ENCODE results near the gene IPMK. TPM values are rescaled to one million over a fixed set of nuclear protein-coding genes. Genes with fewer than 3 reads are reported as not detected.
"Not testable (repeated sequence)": the region's sequence is repeated elsewhere in the genome, so short reads cannot be mapped to it uniquely, and the experiment has no call there.

The IPMK gene
- total RNA-seq, 1 donor from 2014 or later: 3.1 TPM

DNA sequence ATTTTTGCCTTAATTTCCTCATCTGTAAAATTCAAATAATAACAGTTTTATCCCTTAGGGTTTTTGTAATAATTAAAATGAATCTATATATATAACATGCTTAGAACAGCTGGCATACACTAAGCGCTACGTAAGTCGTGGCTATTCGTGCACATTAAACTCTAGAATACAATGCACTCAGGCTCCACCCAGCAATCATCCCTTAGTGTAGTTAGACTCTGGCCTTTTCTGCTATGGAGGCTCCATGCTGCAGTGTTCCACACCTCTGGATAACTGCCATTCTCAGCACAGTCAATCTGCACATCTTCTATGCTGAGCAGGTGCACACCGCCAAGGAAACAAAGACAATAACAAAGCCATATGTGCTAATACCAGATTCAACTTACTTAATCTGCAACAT is 92.9 kb downstream of the IPMK start:
- H3K27me3 ChIP-seq (ENCODE audit: control insufficient read depth in 3 of 3, insufficient read depth in 3 of 3, low read length in 3 of 3): no peaks in the 10 kb centered on the region
- H3K9ac ChIP-seq (ENCODE audit: low read depth in 1 of 3, low read length in 3 of 3): no peak overlapping the region
- no peak overlapping the region for H3K27ac ChIP-seq (ENCODE audit: low read depth, low read length)
- no peaks in the 10 kb centered on the region for H3K36me3 ChIP-seq (ENCODE audit: control insufficient read depth in 3 of 3, insufficient read depth in 3 of 3, low read length in 3 of 3)
- H3K9me3 ChIP-seq (ENCODE audit: control insufficient read depth in 3 of 3, low read length in 3 of 3): no peaks in the 10 kb centered on the region
- no peak overlapping the region for H3K4me3 ChIP-seq (ENCODE audit: low read length in 3 of 3)
- H3K4me1 ChIP-seq (ENCODE audit: control insufficient read depth in 3 of 3, insufficient read depth in 3 of 3, low read length in 3 of 3): no peaks in the 10 kb centered on the region

DNA sequence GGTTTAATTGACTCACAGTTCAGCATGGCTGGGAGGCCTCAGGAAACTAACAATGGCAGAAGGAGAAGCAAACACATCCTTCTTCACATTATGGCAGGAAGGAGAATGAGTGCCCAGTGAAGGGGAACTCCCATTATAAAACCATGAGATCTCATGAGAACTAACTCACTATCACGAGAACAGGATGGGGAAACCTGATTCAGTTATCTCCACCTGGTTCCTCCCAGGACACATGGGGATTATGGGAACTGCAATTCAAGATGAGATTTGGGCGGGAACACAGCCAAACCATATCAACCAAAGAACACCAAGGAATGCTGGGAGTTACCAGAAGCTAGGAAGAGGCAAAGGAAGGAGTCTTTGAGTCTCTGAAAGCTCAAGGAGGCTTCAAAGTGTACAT is 94.3 kb downstream of the IPMK start:
- Histone ChIP-seq H3K9me3 (ENCODE audit: control insufficient read depth in 3 of 3, low read length in 3 of 3) (no peaks in the 10 kb centered on the region), H3K27ac (ENCODE audit: low read depth, low read length) (no peak overlapping the region), H3K9ac (ENCODE audit: low read depth in 1 of 3, low read length in 3 of 3) (no peak overlapping the region)

DNA sequence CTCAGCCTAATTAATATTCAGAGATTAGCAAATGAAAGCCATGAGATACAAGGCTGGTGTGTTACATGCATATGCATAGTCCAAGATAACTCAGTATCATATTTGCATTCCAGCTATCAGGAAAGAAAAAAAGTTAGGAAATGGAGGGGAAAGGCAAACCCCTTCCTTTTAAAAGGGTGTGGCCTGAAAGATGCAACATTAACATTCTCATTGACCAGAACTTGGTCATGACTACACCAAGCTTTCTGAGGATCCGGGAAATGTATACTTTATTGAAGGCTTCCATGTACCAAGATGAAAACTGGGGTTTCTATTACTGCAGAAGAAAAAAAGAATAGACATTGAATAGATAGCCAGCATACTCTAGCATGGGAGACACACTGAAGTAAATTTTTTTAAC is 96.5 kb downstream of the IPMK start:
- H3K36me3 ChIP-seq (ENCODE audit: control insufficient read depth in 3 of 3, insufficient read depth in 3 of 3, low read length in 3 of 3): no peaks in the 10 kb centered on the region
- H3K27ac ChIP-seq (ENCODE audit: low read depth, low read length): no peak overlapping the region
- H3K4me1 ChIP-seq (ENCODE audit: control insufficient read depth in 3 of 3, insufficient read depth in 3 of 3, low read length in 3 of 3): no peaks in the 10 kb centered on the region
- H3K4me3 ChIP-seq (ENCODE audit: low read length in 3 of 3): no peak overlapping the region
- H3K27me3 ChIP-seq (ENCODE audit: control insufficient read depth in 3 of 3, insufficient read depth in 3 of 3, low read length in 3 of 3): no peaks in the 10 kb centered on the region
- H3K9me3 ChIP-seq (ENCODE audit: control insufficient read depth in 3 of 3, low read length in 3 of 3): no peaks in the 10 kb centered on the region
- no peak overlapping the region for H3K9ac ChIP-seq (ENCODE audit: low read depth in 1 of 3, low read length in 3 of 3)

More for the DNA sequence above, 94.3 kb downstream of the IPMK start:
- H3K36me3 ChIP-seq (ENCODE audit: control insufficient read depth in 3 of 3, insufficient read depth in 3 of 3, low read length in 3 of 3): no peaks in the 10 kb centered on the region
- no peaks in the 10 kb centered on the region for H3K27me3 ChIP-seq (ENCODE audit: control insufficient read depth in 3 of 3, insufficient read depth in 3 of 3, low read length in 3 of 3)
- no peaks in the 10 kb centered on the region for H3K4me1 ChIP-seq (ENCODE audit: control insufficient read depth in 3 of 3, insufficient read depth in 3 of 3, low read length in 3 of 3)
- H3K4me3 ChIP-seq (ENCODE audit: low read length in 3 of 3): no peak overlapping the region

DNA sequence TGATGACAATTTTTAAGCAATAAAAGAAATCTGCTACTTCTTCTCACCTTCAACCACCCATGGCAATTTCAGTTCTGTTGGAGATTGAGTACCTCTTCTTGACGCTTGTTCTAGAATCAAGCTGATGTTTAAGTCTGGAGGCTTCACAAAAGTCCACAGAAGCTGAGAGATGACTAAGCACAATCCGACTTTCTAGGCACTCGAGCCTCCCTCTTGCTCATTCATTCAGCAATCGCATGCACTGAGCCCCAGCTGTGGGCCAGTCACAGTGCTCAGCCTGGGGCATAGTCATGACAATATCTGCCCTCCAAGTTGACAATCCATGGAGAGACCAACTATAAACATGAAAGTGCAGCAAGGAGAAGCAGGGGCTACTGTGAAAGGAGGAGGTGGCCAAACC is 103.2 kb downstream of the IPMK start:
- Histone ChIP-seq H3K27ac (ENCODE audit: low read depth, low read length) (no peak overlapping the region), H3K4me1 (ENCODE audit: control insufficient read depth in 3 of 3, insufficient read depth in 3 of 3, low read length in 3 of 3) (no peaks in the 10 kb centered on the region), H3K36me3 (ENCODE audit: control insufficient read depth in 3 of 3, insufficient read depth in 3 of 3, low read length in 3 of 3) (no peaks in the 10 kb centered on the region), H3K9me3 (ENCODE audit: control insufficient read depth in 3 of 3, low read length in 3 of 3) (no peaks in the 10 kb centered on the region), H3K4me3 (ENCODE audit: low read length in 3 of 3) (no peak overlapping the region), H3K27me3 (ENCODE audit: control insufficient read depth in 3 of 3, insufficient read depth in 3 of 3, low read length in 3 of 3) (no peaks in the 10 kb centered on the region), H3K9ac (ENCODE audit: low read depth in 1 of 3, low read length in 3 of 3) (no peak overlapping the region)

DNA sequence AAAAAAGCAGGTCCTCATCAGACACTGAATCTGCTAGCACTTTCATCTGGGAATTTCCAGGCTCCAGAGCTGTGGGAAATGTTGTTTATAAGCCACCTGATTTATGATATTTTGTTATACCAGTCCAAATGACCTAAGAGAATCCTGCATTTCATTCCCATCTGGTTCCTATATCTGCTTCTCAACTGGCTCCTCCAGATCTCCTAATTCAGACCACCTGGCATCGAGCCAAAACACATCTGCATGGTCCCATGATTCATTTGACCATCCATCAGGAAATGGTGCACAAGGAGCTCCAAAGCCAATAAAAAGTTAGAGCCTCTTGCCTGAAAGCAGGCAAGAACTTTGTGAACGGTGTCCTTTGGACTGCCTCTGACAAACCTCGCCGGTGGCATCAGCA is 108.9 kb downstream of the IPMK start:
- H3K27ac ChIP-seq (ENCODE audit: low read depth, low read length): no peak overlapping the region
- no peaks in the 10 kb centered on the region for H3K9me3 ChIP-seq (ENCODE audit: control insufficient read depth in 3 of 3, low read length in 3 of 3)
- H3K36me3 ChIP-seq (ENCODE audit: control insufficient read depth in 3 of 3, insufficient read depth in 3 of 3, low read length in 3 of 3): no peaks in the 10 kb centered on the region
- H3K4me1 ChIP-seq (ENCODE audit: control insufficient read depth in 3 of 3, insufficient read depth in 3 of 3, low read length in 3 of 3): no peaks in the 10 kb centered on the region
- no peak overlapping the region for H3K9ac ChIP-seq (ENCODE audit: low read depth in 1 of 3, low read length in 3 of 3)
- no peak overlapping the region for H3K4me3 ChIP-seq (ENCODE audit: low read length in 3 of 3)
- H3K27me3 ChIP-seq (ENCODE audit: control insufficient read depth in 3 of 3, insufficient read depth in 3 of 3, low read length in 3 of 3): no peaks in the 10 kb centered on the region

DNA sequence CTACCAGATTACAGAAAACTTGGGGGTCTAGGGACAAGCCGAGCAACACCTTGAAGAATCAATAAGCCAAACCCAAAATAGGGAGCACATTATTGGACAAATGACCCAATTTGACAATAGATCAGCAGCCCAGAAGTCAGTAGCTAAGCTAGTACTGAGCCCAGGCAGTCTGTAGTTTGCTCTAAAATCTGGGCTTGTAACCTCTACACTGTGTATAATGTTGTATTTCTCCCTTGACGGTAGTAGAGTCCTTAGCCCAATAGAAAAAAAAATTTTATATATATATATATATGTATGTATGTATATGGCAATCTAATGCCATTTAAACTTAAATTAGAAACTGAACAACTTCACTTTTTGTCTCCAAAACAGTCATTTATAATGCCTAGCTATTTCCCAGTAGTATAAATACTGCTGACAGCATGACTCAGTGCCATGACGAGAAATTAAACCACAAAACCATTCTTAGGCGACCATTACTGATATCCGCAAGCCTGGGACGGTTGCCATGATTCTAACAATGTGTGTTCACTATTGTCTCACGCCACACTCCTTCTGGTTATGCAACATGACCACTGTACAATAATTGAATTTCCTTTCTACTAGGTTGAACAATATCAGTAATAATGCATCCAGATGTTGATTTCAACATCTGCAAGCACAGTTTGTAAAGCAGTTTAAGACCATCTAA is 110.5 kb downstream of the IPMK start:
- no peak overlapping the region for H3K4me3 ChIP-seq (ENCODE audit: low read length in 3 of 3)
- no peak overlapping the region for H3K27ac ChIP-seq (ENCODE audit: low read depth, low read length)
- H3K9ac ChIP-seq (ENCODE audit: low read depth in 1 of 3, low read length in 3 of 3): no peak overlapping the region
- no peaks in the 10 kb centered on the region for H3K27me3 ChIP-seq (ENCODE audit: control insufficient read depth in 3 of 3, insufficient read depth in 3 of 3, low read length in 3 of 3)
- no peaks in the 10 kb centered on the region for H3K36me3 ChIP-seq (ENCODE audit: control insufficient read depth in 3 of 3, insufficient read depth in 3 of 3, low read length in 3 of 3)
- H3K4me1 ChIP-seq (ENCODE audit: control insufficient read depth in 3 of 3, insufficient read depth in 3 of 3, low read length in 3 of 3): no peaks in the 10 kb centered on the region
- H3K9me3 ChIP-seq (ENCODE audit: control insufficient read depth in 3 of 3, low read length in 3 of 3): no peaks in the 10 kb centered on the region

DNA sequence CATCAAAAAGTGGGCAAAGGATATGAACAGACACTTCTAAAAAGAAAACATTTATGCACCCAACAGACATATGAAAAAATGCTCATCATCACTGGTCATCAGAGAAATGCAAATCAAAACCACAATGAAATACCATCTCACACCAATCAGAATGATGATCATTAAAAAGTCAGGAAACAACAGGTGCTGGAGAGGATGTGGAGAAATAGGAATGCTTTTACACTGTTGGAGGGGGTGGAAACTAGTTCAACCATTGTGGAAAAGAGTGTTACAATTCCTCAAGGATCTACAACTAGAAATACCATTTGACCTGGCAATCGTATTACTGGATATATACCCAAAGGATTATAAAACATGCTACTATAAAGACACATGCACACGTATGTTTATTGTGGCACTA is 111.8 kb downstream of the IPMK start:
- not testable (repeated sequence) for H3K36me3 ChIP-seq (ENCODE audit: control insufficient read depth in 3 of 3, insufficient read depth in 3 of 3, low read length in 3 of 3); H3K9me3 ChIP-seq (ENCODE audit: control insufficient read depth in 3 of 3, low read length in 3 of 3); H3K27ac ChIP-seq (ENCODE audit: low read depth, low read length); H3K9ac ChIP-seq (ENCODE audit: low read depth in 1 of 3, low read length in 3 of 3); H3K27me3 ChIP-seq (ENCODE audit: control insufficient read depth in 3 of 3, insufficient read depth in 3 of 3, low read length in 3 of 3); H3K4me3 ChIP-seq (ENCODE audit: low read length in 3 of 3); H3K4me1 ChIP-seq (ENCODE audit: control insufficient read depth in 3 of 3, insufficient read depth in 3 of 3, low read length in 3 of 3)

DNA sequence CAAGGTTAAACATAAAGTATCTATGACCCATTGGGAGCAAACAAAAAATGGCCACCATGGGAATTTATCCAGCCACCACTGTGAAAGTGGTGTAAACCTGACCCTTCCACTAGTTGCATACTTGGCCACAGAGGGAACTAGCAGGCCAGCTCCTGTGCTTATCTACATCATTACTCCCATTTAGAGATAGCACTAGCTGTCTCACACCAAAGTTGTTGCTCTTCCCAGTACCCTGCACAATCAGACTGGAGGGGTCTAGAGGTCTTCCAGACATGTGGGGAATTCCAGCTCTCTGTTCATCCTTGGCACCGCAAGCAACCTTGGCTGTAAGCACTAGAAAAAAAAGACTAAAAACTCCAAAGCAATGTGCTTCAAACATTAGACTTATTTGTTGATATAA is 113.9 kb downstream of the IPMK start:
- H3K9ac ChIP-seq (ENCODE audit: low read depth in 1 of 3, low read length in 3 of 3): no peak overlapping the region

DNA sequence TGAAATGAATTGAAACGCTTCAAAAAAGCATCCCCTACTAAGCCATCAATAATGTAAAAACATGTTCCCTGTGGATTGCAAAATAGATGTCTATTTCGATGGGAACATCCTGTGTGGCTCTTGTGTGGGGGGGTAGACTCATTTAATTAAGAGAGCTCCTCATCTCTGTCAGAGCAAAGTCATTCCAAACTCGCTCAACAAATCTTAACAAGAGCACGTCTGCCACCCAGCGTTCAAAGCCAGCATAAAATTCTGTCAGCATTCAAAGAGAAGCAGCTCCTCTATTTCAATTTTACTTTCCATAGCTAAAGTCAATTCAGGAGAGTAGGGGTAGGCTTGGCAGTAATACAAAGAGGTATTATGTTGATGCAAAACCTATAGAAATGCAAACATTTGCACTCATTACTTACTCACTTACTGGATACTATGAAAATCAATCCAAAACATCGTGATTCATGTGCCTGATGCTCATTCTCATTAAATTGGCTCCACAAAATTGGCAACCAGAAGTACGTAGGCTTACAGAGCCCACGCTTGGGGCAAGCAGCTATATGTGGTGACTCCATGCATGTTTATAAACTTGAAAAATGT is 114.9 kb downstream of the IPMK start:
- Histone ChIP-seq H3K27me3 (ENCODE audit: control insufficient read depth in 3 of 3, insufficient read depth in 3 of 3, low read length in 3 of 3) (no peaks in the 10 kb centered on the region), H3K4me3 (ENCODE audit: low read length in 3 of 3) (no peak overlapping the region), H3K27ac (ENCODE audit: low read depth, low read length) (no peak overlapping the region), H3K9ac (ENCODE audit: low read depth in 1 of 3, low read length in 3 of 3) (no peak overlapping the region), H3K9me3 (ENCODE audit: control insufficient read depth in 3 of 3, low read length in 3 of 3) (no peaks in the 10 kb centered on the region), H3K4me1 (ENCODE audit: control insufficient read depth in 3 of 3, insufficient read depth in 3 of 3, low read length in 3 of 3) (no peaks in the 10 kb centered on the region), H3K36me3 (ENCODE audit: control insufficient read depth in 3 of 3, insufficient read depth in 3 of 3, low read length in 3 of 3) (no peaks in the 10 kb centered on the region)

More for the DNA sequence above, 113.9 kb downstream of the IPMK start:
- no peaks in the 10 kb centered on the region for H3K36me3 ChIP-seq (ENCODE audit: control insufficient read depth in 3 of 3, insufficient read depth in 3 of 3, low read length in 3 of 3)
- no peaks in the 10 kb centered on the region for H3K9me3 ChIP-seq (ENCODE audit: control insufficient read depth in 3 of 3, low read length in 3 of 3)
- H3K27ac ChIP-seq (ENCODE audit: low read depth, low read length): no peak overlapping the region
- no peak overlapping the region for H3K4me3 ChIP-seq (ENCODE audit: low read length in 3 of 3)
- H3K4me1 ChIP-seq (ENCODE audit: control insufficient read depth in 3 of 3, insufficient read depth in 3 of 3, low read length in 3 of 3): no peaks in the 10 kb centered on the region
- H3K27me3 ChIP-seq (ENCODE audit: control insufficient read depth in 3 of 3, insufficient read depth in 3 of 3, low read length in 3 of 3): no peaks in the 10 kb centered on the region

DNA sequence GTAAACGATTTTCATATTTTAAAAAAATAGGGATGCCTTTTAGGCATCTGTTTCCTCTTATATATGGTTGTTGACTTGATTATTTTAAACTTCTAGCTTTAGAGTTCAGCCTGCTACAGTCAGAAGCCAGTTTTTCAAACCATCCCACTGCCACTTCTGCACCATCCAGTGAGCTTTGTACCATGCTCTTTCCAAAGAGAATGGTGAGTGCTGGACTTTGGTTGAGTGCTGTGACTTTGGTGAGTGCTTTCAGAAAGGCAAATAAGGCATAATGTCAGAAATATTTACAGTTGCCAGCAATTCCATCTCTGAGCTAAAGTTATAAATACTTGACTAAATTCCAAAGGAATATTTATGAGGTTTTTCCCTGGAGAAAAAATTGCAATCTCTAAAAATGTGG is 117.4 kb downstream of the IPMK start:
- H3K9me3 ChIP-seq (ENCODE audit: control insufficient read depth in 3 of 3, low read length in 3 of 3): no peaks in the 10 kb centered on the region
- no peak overlapping the region for H3K27ac ChIP-seq (ENCODE audit: low read depth, low read length)
- no peak overlapping the region for H3K4me3 ChIP-seq (ENCODE audit: low read length in 3 of 3)
- H3K9ac ChIP-seq (ENCODE audit: low read depth in 1 of 3, low read length in 3 of 3): no peak overlapping the region
- no peaks in the 10 kb centered on the region for H3K4me1 ChIP-seq (ENCODE audit: control insufficient read depth in 3 of 3, insufficient read depth in 3 of 3, low read length in 3 of 3)
- no peaks in the 10 kb centered on the region for H3K36me3 ChIP-seq (ENCODE audit: control insufficient read depth in 3 of 3, insufficient read depth in 3 of 3, low read length in 3 of 3)
- no peaks in the 10 kb centered on the region for H3K27me3 ChIP-seq (ENCODE audit: control insufficient read depth in 3 of 3, insufficient read depth in 3 of 3, low read length in 3 of 3)
